ENCODE measurements around the gene EPSTI1. TPM values are rescaled to one million over a fixed set of nuclear protein-coding genes. Genes with fewer than 3 reads are reported as not detected.

Gene EPSTI1
- total RNA-seq, 2 experiments from 2014 or later: 21.1 to 21.9 TPM

DNA sequence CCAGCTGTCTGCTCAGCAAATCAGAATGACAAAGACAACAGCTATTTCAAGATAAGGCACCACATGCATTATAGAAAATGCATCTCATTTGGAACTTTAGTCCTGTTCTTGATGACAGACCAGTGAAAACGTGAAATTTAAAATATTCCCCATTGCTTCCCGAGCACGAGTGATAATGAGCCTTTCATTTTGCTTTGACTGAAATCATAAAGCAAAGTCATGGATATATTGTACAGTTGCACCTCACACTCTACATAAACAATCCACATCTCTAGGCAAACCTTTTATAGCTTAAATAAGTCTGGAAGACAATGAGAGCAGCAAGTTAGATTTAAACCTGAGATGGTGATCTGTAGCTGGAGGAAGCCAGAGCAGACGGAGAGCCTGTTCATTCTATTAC, 131.6 kb downstream of the EPSTI1 start:
- Mint-ChIP-seq H3K27me3 (peaks cover 7% of the 10 kb centered on the region), H3K4me3 (no peak overlapping the region), H3K4me1 (ENCODE audit: low read depth) (no peaks in the 10 kb centered on the region), H3K27ac (no peak overlapping the region), H3K36me3 (no peaks in the 10 kb centered on the region), H3K9me3 (no peaks in the 10 kb centered on the region)
- DNase-seq: no peak
- intact Hi-C loops (cut with micrococcal nuclease): no loop called here
- POLR2A ChIA-PET: no interaction called here
- CTCF ChIA-PET: interaction anchor here (1.4 kb wide), 1 partner anchor 15 kb away, joined by 3 read pairs; no protein-coding TSS in a partner anchor

- intact Hi-C loops (cut with micrococcal nuclease): no loop called here
- POLR2A ChIA-PET: no interaction called here
- H3K36me3 Mint-ChIP-seq: no peaks in the 10 kb centered on the region
Observed at GRCh38 chr13:42859760-42860159, 132.3 kb downstream of the EPSTI1 start.

GRCh38 chr13:42855410-42855809, 136.6 kb downstream of the EPSTI1 start:
- H3K4me3 Mint-ChIP-seq: no peak overlapping the region
- DNase-seq: no peak
- peaks cover 8% of the 10 kb centered on the region for H3K27me3 Mint-ChIP-seq
- intact Hi-C loops (cut with micrococcal nuclease): no loop called here
- H3K36me3 Mint-ChIP-seq: no peaks in the 10 kb centered on the region
- H3K27ac Mint-ChIP-seq: no peak overlapping the region
- ChIA-PET POLR2A (no interaction called here), CTCF (no interaction called here)
- H3K4me1 Mint-ChIP-seq (ENCODE audit: low read depth): no peaks in the 10 kb centered on the region
- H3K9me3 Mint-ChIP-seq: no peaks in the 10 kb centered on the region

More at GRCh38 chr13:42859760-42860159, 132.3 kb downstream of the EPSTI1 start:
- Mint-ChIP-seq H3K9me3 (no peaks in the 10 kb centered on the region), H3K27me3 (peaks cover 7% of the 10 kb centered on the region), H3K4me3 (no peak overlapping the region), H3K27ac (no peak overlapping the region), H3K4me1 (ENCODE audit: low read depth) (no peaks in the 10 kb centered on the region)
- DNase-seq: no peak
- CTCF ChIA-PET: interaction anchor here (1.4 kb wide), 1 partner anchor 16 kb away, joined by 3 read pairs; no protein-coding TSS in a partner anchor

DNA sequence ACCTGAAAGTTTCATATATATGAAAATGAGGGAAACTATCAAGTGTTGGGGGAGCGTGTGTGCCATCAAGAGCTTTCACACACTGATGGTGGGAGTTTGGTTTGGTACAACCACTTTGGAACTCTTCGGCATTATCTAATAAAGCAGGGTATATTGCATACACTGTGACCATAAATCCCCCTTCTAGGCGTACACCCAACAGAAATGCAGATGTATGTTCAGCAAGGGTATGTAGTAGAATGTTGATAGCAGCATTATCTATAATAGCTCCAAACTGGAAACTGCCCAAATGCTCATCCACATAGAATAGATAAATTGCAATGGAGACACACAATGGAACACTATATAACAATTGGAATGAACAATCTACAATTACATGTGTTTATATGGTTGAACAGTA, 139.9 kb downstream of the EPSTI1 start:
- DNase-seq: no peak
- ChIA-PET CTCF (no interaction called here), POLR2A (no interaction called here)
- intact Hi-C loops (cut with micrococcal nuclease): no loop called here
- no peaks in the 10 kb centered on the region for H3K4me1 Mint-ChIP-seq (ENCODE audit: low read depth)
- H3K27me3 Mint-ChIP-seq: peaks cover 4% of the 10 kb centered on the region
- no peak overlapping the region for H3K4me3 Mint-ChIP-seq
- no peaks in the 10 kb centered on the region for H3K36me3 Mint-ChIP-seq
- no peak overlapping the region for H3K27ac Mint-ChIP-seq
- H3K9me3 Mint-ChIP-seq: no peaks in the 10 kb centered on the region

DNA sequence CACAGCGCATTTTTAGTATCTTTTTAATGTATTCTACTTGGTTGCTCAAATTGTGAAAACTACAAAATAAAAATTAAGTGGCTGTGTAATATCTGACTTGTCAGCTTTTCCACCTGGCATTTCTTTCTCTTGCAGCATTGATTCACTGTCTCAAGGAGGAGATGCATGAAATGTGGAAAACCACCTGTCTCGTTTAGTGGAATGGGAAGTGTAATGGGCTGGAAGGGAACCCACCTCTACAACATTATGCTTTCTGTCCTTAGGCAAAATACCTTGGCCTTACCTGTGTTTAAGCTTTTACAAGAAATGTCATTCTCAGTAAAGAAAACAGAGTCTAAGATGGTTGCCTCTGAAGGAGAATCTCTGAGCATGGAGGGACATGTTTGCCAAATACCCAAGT, 142.8 kb downstream of the EPSTI1 start:
- no peaks in the 10 kb centered on the region for H3K4me1 Mint-ChIP-seq (ENCODE audit: low read depth)
- intact Hi-C loops (cut with micrococcal nuclease): no loop called here
- H3K9me3 Mint-ChIP-seq: no peaks in the 10 kb centered on the region
- ChIA-PET CTCF (no interaction called here), POLR2A (no interaction called here)
- H3K27ac Mint-ChIP-seq: no peak overlapping the region
- H3K36me3 Mint-ChIP-seq: no peaks in the 10 kb centered on the region
- no peak overlapping the region for H3K4me3 Mint-ChIP-seq
- DNase-seq: no peak
- H3K27me3 Mint-ChIP-seq: peaks cover 2% of the 10 kb centered on the region

DNA sequence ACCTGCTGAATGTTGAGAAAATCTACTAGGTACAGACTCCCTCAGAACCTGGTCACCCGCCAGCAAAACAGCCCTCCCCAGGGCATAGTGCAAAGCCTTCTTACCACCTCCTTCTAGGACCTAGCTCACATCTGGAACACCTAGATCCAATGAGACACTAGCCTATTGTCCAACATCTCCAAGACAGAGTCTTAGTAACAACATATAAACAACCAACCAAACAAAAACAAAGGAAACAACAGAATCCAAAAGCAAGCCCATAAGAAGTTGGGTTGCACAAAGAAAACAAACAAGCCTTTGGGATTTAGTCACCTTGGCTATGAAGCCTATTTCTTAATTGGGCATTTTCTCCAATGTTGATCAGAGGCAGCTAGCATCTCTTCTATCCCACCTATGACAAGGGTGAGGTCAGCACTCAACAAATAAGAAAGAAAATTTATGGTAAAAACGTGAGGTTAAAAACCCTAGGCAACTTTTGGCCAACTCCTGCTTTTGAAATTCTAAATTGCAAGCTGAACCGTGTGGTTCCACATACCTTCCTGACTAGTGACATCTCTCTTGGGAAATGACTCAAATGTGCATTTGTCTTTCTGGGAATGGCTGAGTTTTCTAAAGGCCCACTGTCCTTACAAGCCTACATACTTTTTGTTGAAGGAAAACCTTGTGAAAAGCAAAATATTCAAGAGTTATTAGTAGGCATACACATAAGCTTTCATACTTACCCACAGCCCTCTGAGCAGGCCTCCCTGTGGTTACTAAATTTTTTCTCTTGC, 144.0 kb downstream of the EPSTI1 start:
- ChIA-PET POLR2A (no interaction called here), CTCF (interaction anchor here (0.5 kb wide), 1 partner anchor 372 kb away, joined by 3 read pairs; no protein-coding TSS in a partner anchor)
- DNase-seq: no peak
- Mint-ChIP-seq H3K36me3 (no peaks in the 10 kb centered on the region), H3K27ac (no peak overlapping the region), H3K4me3 (no peak overlapping the region), H3K4me1 (ENCODE audit: low read depth) (no peaks in the 10 kb centered on the region), H3K27me3 (peaks cover 2% of the 10 kb centered on the region), H3K9me3 (no peaks in the 10 kb centered on the region)
- intact Hi-C loops (cut with micrococcal nuclease): no loop called here

DNA sequence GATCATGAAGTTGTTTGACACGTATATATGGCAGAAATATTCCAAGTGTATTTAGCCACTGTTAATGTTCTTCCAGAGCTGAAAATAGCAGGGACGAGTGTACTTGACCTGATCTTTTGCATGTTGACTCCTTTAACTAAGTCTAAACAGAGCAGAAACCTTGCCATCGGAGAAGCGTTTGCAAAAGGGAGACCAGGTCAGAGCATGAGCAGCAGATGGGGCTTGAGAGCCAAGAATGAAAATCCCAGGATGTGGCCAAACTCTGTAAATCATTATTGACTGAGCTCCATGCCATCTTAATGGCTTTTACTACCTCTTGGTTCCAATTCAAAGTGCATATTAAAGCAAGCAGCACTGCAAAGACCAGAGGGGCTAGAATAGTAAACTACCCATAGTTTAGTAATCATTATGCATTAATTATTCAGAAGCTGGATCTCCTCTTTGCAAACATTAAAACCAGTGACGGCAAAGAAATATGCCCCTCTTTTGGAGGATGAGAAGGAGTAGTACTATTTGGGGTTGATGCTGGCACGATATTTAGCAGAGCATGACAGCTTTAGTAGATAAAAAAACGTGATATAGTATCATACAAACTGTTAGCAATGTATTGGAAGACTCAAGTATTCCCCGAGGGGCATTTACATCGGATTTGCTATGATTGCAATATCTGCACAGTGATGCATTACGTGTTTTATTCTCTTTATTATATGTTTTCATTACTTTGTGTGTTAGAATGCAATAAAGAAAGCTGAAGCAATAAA, 154.9 kb downstream of the EPSTI1 start:
- CTCF ChIA-PET: no interaction called here
- Mint-ChIP-seq H3K36me3 (no peaks in the 10 kb centered on the region), H3K9me3 (no peaks in the 10 kb centered on the region), H3K27me3 (peaks cover 1% of the 10 kb centered on the region), H3K4me1 (ENCODE audit: low read depth) (peaks cover 3% of the 10 kb centered on the region), H3K4me3 (no peak overlapping the region), H3K27ac (no peak overlapping the region)
- POLR2A ChIA-PET: no interaction called here
- intact Hi-C loops (cut with micrococcal nuclease): no loop called here
- no peak for DNase-seq

Other genes with a start within 250 kb of the EPSTI1 start
- not detected for gene FAM216B, start 210.7 kb downstream of the EPSTI1 start, total RNA-seq
- gene DNAJC15, start 31.3 kb upstream of the EPSTI1 start, total RNA-seq: 10 to 100 TPM; 16.4 to 17.4 TPM

Data from activated CD4-positive, alpha-beta memory T cell treated with anti-CD3 and anti-CD28 coated beads for 36 hours (primary cell).